ENCODE data around the gene TECPR1. TPM values are rescaled to one million over a fixed set of nuclear protein-coding genes. Genes with fewer than 3 reads are reported as not detected.

The TECPR1 gene
- total RNA-seq, 1 donor from 2014 or later, result 50.1 TPM

- H3K9me3 ChIP-seq, result peaks cover 5% of the 10 kb centered on the region
- ATAC-seq (peak; percentile 17 to 32), DNase-seq (no peak)
- no peak overlapping the region for H3K4me3 ChIP-seq
- no peaks in the 10 kb centered on the region for H3K4me1 ChIP-seq
- peaks cover 48% of the 10 kb centered on the region for H3K36me3 ChIP-seq
- intact Hi-C loops (cut with DNase I), result no loop called here
- no peaks in the 10 kb centered on the region for H3K27me3 ChIP-seq (ENCODE audit: low read depth)
- H3K27ac ChIP-seq, result no peak overlapping the region
- TF ChIP-seq CTCF (IDR thresholded peaks at IDR 0.05), result no peak
Observed at GRCh38 chr7:98196706-98197605, 55.1 kb downstream of the TECPR1 start.

- no peak overlapping the region for H3K4me3 ChIP-seq
- intact Hi-C loops (cut with DNase I), result no loop called here
Observed at GRCh38 chr7:98194672-98195457, 57.2 kb downstream of the TECPR1 start.

GRCh38 chr7:98194186-98194585 is 57.8 kb downstream of the TECPR1 start:
- intact Hi-C loops (cut with DNase I), result no loop called here
- H3K27me3 ChIP-seq (ENCODE audit: low read depth), result no peaks in the 10 kb centered on the region
- H3K27ac ChIP-seq, result no peak overlapping the region
- peaks cover 62% of the 10 kb centered on the region for H3K36me3 ChIP-seq
- no peak for TF ChIP-seq CTCF (IDR thresholded peaks at IDR 0.05)
- DNase-seq (no peak), ATAC-seq (no peak)
- H3K4me1 ChIP-seq, result no peaks in the 10 kb centered on the region
- H3K4me3 ChIP-seq, result no peak overlapping the region
- H3K9me3 ChIP-seq, result peaks cover 5% of the 10 kb centered on the region

More at GRCh38 chr7:98194672-98195457, 57.2 kb downstream of the TECPR1 start:
- DNase-seq (no peak), ATAC-seq (no peak)
- no peaks in the 10 kb centered on the region for H3K27me3 ChIP-seq (ENCODE audit: low read depth)
- H3K4me1 ChIP-seq, result no peaks in the 10 kb centered on the region
- H3K27ac ChIP-seq, result no peak overlapping the region
- H3K9me3 ChIP-seq, result peaks cover 5% of the 10 kb centered on the region
- TF ChIP-seq CTCF (IDR thresholded peaks at IDR 0.05), result no peak
- peaks cover 62% of the 10 kb centered on the region for H3K36me3 ChIP-seq

GRCh38 chr7:98193474-98194180 is 58.4 kb downstream of the TECPR1 start:
- no peak for ATAC-seq
- intact Hi-C loops (cut with DNase I), result no loop called here
- no peak for DNase-seq
- peaks cover 62% of the 10 kb centered on the region for H3K36me3 ChIP-seq
- peaks cover 4% of the 10 kb centered on the region for H3K9me3 ChIP-seq
- no peaks in the 10 kb centered on the region for H3K27me3 ChIP-seq (ENCODE audit: low read depth)
- TF ChIP-seq CTCF (IDR thresholded peaks at IDR 0.05), result no peak
- H3K4me3 ChIP-seq, result no peak overlapping the region
- no peak overlapping the region for H3K27ac ChIP-seq
- H3K4me1 ChIP-seq, result no peaks in the 10 kb centered on the region

GRCh38 chr7:98192781-98193457 is 59.1 kb downstream of the TECPR1 start:
- H3K4me1 ChIP-seq, result no peaks in the 10 kb centered on the region
- H3K4me3 ChIP-seq, result no peak overlapping the region
- H3K27ac ChIP-seq, result no peak overlapping the region
- intact Hi-C loops (cut with DNase I), result no loop called here
- no peaks in the 10 kb centered on the region for H3K9me3 ChIP-seq
- ATAC-seq (no peak), DNase-seq (no peak)
- no peaks in the 10 kb centered on the region for H3K27me3 ChIP-seq (ENCODE audit: low read depth)
- peaks cover 66% of the 10 kb centered on the region for H3K36me3 ChIP-seq
- no peak for TF ChIP-seq CTCF (IDR thresholded peaks at IDR 0.05)
